GM12875 (cell line): ENCODE measurements around the gene KCNJ15.

Experiments
- H3K4me3 ChIP-seq: one replicate; pipeline ENCODE4 v1.5.1; 2011; ENCODE audit warnings: low read depth, low read length, control low read depth
- CTCF ChIP-seq: IDR thresholded peaks from 2 replicates; pipeline ENCODE4 v1.5.1; 2011; ENCODE audit warnings: low read depth, mild to moderate bottlenecking, control low read depth, inconsistent platforms, low read length, moderate library complexity, borderline replicate concordance; ENCODE audit not compliant: insufficient read depth

The KCNJ15 gene

GRCh38 chr21:38323721-38324531 is 67.1 kb downstream of the KCNJ15 start:
- TF ChIP-seq CTCF, result no peak
- no peak overlapping the region for H3K4me3 ChIP-seq

GRCh38 chr21:38325216-38325615 is 68.4 kb downstream of the KCNJ15 start:
- TF ChIP-seq CTCF, result no peak
- no peak overlapping the region for H3K4me3 ChIP-seq

- TF ChIP-seq CTCF, result no peak
- no peak overlapping the region for H3K4me3 ChIP-seq
Measured at GRCh38 chr21:38325731-38326420, 69.1 kb downstream of the KCNJ15 start.

- H3K4me3 ChIP-seq, result no peak overlapping the region
- TF ChIP-seq CTCF, result no peak
Measured at GRCh38 chr21:38326429-38326828, 69.6 kb downstream of the KCNJ15 start.

- no peak overlapping the region for H3K4me3 ChIP-seq
- TF ChIP-seq CTCF, result no peak
Measured at GRCh38 chr21:38326899-38327298, 70.1 kb downstream of the KCNJ15 start.

GRCh38 chr21:38327984-38328383 is 71.2 kb downstream of the KCNJ15 start:
- no peak for TF ChIP-seq CTCF
- no peak overlapping the region for H3K4me3 ChIP-seq

GRCh38 chr21:38329162-38329561 is 72.4 kb downstream of the KCNJ15 start:
- H3K4me3 ChIP-seq, result no peak overlapping the region
- no peak for TF ChIP-seq CTCF
